Thoracic aorta (tissue), 2 donors: ENCODE results near the gene BRSK2. TPM values are rescaled to one million over a fixed set of nuclear protein-coding genes. Genes with fewer than 3 reads are reported as not detected.

ENCODE experiments used
- ATAC-seq: fragments of 150-250 bp; one replicate; pipeline ENCODE4 v1.8.0; 2017; ENCODE audit warnings: low read depth; ENCODE audit not compliant: insufficient number of reproducible peaks, low FRiP score
- DNase-seq: peaks from one replicate; pipeline ENCODE4 v3.0.0-alpha.2; 2020; ENCODE audit warnings: low spot score
- H3K27ac ChIP-seq, 2 donors: fragments of 200-600 bp; sonication (generic); 1 replicate in 1 of 2; 2 replicates in 1 of 2; pipeline ENCODE4 v1.5.1; 2016; ENCODE audit warnings: mild to moderate bottlenecking in 2 of 2, moderate library complexity in 2 of 2
- H3K27me3 ChIP-seq: fragments of 200-600 bp; sonication (generic); replicated peaks from 2 replicates; pipeline ENCODE4 v1.6.0; 2016; ENCODE audit warnings: mild to moderate bottlenecking; ENCODE audit not compliant: insufficient read depth
- H3K36me3 ChIP-seq: fragments of 200-600 bp; sonication (generic); one replicate; pipeline ENCODE4 v1.5.1; 2016
- H3K4me1 ChIP-seq, 2 donors: fragments of 200-600 bp; sonication (generic); 1 replicate in 1 of 2; 2 replicates in 1 of 2; pipeline versions ENCODE4 v1.5.1 to v1.6.0; 2016; ENCODE audit warnings: low read depth in 2 of 2, mild to moderate bottlenecking in 1 of 2; ENCODE audit not compliant: control insufficient read depth in 1 of 2
- H3K4me3 ChIP-seq: fragments of 200-600 bp; sonication (generic); 2 replicates; pipeline ENCODE4 v1.5.1; 2016; ENCODE audit warnings: mild to moderate bottlenecking
- H3K9me3 ChIP-seq: fragments of 200-600 bp; sonication (generic); 2 replicates; pipeline ENCODE4 v1.5.1; 2016
- total RNA-seq, 2 donors: library from RNA; depleted of rRNA; stranded (reverse); fragments of >200 nt; gene quantifications; one replicate each; pipeline versions ENCODE4 v1.1.0 to v1.2.3, GENCODE V29; 2016
- TF ChIP-seq, protein P1 (sequence below): fragments of 200-600 bp; sonication (generic); IDR thresholded peaks from one replicate; pipeline ENCODE4 v1.5.1; 2019; ENCODE audit warnings: antibody characterized with exemption

Gene BRSK2
- total RNA-seq, 2 donors from 2014 or later: 1.2 TPM; not detected in 1

DNA sequence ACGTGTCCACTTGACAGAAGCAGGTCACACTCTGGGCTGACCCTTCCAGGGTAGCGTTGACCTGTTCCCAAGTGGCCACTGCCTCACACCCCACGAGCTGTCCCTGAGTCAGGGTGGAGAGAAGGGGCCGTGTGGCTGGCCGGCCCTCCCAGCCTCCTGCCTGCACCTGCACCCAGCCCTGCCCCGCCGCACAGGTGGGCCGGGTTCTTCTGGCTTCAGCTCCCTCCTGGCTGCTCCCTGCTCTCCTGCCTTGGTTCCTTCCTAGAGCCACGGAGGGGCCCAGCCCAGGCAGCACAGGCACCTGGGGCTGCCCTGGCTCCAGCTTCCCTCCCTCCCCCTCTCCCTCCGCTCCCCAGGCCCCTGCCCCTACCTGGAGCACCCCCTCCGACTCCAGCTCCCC lies 54.6 kb downstream of the BRSK2 start:
- DNase-seq (no peak), ATAC-seq (no peak)
- Histone ChIP-seq H3K36me3 (no peaks in the 10 kb centered on the region), H3K4me3 (no peak overlapping the region), H3K9me3 (no peaks in the 10 kb centered on the region), H3K27ac (no peak overlapping the region), H3K4me1 (no peaks in the 10 kb centered on the region), H3K27me3 (no peaks in the 10 kb centered on the region)
- TF ChIP-seq, protein P1, sequence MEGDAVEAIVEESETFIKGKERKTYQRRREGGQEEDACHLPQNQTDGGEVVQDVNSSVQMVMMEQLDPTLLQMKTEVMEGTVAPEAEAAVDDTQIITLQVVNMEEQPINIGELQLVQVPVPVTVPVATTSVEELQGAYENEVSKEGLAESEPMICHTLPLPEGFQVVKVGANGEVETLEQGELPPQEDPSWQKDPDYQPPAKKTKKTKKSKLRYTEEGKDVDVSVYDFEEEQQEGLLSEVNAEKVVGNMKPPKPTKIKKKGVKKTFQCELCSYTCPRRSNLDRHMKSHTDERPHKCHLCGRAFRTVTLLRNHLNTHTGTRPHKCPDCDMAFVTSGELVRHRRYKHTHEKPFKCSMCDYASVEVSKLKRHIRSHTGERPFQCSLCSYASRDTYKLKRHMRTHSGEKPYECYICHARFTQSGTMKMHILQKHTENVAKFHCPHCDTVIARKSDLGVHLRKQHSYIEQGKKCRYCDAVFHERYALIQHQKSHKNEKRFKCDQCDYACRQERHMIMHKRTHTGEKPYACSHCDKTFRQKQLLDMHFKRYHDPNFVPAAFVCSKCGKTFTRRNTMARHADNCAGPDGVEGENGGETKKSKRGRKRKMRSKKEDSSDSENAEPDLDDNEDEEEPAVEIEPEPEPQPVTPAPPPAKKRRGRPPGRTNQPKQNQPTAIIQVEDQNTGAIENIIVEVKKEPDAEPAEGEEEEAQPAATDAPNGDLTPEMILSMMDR: no peak

GRCh38 chr11:1444823-1445422 lies 55.2 kb downstream of the BRSK2 start:
- Histone ChIP-seq H3K9me3 (no peaks in the 10 kb centered on the region), H3K4me1 (no peaks in the 10 kb centered on the region), H3K4me3 (no peak overlapping the region), H3K27me3 (no peaks in the 10 kb centered on the region), H3K27ac (no peak overlapping the region), H3K36me3 (no peaks in the 10 kb centered on the region)
- DNase-seq (no peak), ATAC-seq (no peak)
- TF ChIP-seq, protein P1: no peak

DNA sequence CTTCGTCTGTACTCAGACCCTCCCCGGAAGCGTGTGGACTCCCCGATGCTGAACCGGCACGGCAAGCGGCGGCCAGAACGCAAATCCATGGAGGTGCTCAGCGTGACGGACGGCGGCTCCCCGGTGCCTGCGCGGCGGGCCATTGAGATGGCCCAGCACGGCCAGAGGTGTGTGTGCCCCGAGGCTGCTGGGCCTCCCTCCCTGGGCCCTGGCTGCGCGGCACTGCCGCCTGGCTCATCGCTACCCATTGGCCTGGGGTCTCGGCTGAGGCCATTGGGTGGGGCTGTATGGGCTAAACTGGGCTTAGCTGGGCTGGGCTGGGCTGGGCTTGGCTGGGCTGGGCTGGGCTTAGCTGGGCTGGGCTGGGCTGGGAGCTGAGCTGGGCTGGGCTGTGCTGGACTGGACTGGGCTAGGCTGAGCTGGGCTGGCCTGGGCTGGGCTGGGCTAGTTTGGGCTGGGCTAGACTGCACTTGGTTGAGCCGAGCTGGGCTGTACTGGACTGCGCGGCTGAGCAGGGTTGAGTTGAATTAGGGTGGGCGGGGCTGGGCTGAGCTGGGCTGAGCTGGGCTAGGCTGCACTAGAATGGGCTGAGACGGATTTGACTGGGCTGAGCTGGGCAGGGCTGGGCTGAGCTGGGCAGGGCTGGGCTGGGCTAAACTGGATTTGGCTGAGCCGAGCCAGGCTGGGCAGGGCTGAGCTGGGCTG lies 56.2 kb downstream of the BRSK2 start:
- H3K27ac ChIP-seq: no peak overlapping the region
- ATAC-seq (no peak), DNase-seq (no peak)
- no peaks in the 10 kb centered on the region for H3K27me3 ChIP-seq
- TF ChIP-seq, protein P1: no peak
- no peaks in the 10 kb centered on the region for H3K36me3 ChIP-seq
- no peaks in the 10 kb centered on the region for H3K4me1 ChIP-seq
- no peaks in the 10 kb centered on the region for H3K9me3 ChIP-seq
- H3K4me3 ChIP-seq: no peak overlapping the region

DNA sequence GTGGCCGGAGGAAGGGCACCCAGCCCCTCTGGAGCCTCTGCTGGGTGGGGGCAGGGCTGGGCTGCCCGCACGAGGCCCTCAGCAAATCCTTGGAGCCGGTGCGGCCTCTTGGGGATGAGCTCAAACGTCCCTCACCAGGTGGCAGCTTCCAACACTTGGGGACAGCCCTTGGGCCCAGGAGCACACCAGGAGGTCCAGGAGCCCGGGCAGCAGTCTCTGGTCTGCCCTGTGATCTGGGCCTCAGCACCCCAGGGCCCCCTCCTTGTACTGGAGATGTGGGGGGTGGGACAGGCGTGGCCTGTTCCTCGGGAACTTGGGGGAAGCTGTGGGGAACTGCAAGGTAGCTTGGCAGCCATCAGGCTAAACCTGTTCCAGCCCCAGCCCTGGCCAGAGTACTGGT lies 56.9 kb downstream of the BRSK2 start:
- H3K9me3 ChIP-seq: no peaks in the 10 kb centered on the region
- TF ChIP-seq, protein P1: no peak
- DNase-seq: no peak
- ATAC-seq: no peak
- H3K27me3 ChIP-seq: no peaks in the 10 kb centered on the region
- H3K27ac ChIP-seq: no peak overlapping the region
- no peak overlapping the region for H3K4me3 ChIP-seq
- H3K36me3 ChIP-seq: no peaks in the 10 kb centered on the region
- no peaks in the 10 kb centered on the region for H3K4me1 ChIP-seq

DNA sequence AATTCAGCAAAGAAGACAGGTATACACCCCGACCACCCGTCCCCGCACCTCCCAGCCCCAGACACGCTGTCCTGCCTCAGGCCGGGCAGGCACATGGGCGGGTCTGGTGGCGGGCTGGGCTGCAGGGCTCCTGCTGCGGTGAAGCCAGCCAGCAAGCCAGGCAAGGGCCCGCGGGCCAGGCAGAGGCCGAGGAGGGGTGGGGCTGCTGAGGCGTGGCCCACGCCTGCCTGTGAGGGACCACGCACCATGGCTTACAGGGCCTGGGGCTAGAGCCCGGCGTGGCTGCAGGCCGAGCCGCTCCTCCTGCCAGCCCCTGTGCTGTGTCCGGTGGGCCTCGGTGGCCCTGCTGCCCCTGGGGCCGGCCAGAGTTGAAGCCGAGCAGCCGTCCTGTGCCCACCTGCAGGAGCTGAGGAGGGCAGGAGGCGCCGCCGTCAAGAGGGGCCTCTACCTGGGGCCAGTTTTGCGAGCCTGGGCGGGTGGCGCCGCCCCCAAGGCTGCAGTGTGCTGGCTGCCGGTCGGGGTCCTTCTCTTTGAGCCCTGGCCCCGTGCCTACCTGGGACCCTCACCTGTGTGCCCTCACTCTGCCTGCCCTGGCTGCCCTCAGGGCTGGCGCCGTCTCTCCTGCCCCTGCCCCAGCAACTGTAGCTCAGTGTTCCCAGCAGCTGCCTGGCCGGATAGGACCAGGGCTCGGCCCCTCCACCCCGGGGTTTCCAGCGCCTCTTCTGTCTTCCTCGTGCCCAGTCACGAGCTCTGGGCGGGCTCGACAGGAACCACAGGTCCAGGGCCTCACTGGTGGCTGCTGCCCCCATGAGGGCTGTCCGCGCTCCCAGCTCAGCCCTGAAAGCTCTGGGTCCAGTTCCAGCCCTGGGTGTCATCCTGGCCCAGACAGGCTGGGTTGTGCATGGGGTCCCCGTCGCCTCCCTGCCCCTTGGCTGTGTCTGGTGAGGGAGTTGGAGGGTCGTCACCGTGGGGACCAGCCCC lies 58.4 kb downstream of the BRSK2 start:
- ATAC-seq (no peak), DNase-seq (no peak)
- Histone ChIP-seq H3K4me1 (no peaks in the 10 kb centered on the region), H3K27me3 (no peaks in the 10 kb centered on the region), H3K9me3 (no peaks in the 10 kb centered on the region), H3K4me3 (no peak overlapping the region), H3K27ac (no peak overlapping the region), H3K36me3 (no peaks in the 10 kb centered on the region)
- TF ChIP-seq, protein P1: no peak
